ENCODE data around the gene CATSPER4. TPM values are rescaled to one million over a fixed set of nuclear protein-coding genes. Genes with fewer than 3 reads are reported as not detected.

Gene CATSPER4
- total RNA-seq, result not detected
- total RNA-seq (2013), result not detected

DNA sequence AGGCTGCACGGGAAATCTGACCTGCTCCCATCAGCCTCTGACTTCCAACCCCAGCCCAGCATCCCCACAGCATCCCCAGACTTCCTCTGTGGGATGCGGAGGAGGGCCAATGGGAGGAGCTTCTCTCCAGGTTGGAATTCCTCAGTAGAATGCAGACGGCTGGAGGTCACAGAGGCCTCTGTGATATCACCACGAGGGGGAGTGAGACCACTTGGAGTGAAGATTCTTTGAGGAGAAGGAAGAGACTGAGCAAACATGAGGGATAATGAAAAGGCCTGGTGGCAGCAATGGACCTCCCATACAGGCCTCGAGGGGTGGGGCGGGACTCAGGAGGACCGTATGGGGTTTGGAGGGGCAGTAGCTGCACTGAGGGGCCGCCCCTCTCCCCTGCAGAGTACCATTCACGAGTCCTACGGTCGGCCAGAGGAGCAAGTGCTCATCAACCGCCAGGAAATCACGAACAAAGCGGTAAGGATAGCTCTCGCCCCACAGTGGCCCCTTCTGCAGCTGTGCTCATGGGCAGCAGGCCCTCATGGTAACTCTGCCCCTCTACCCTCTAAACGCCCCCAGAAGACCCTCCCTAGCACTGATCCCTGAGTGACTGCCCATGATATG, at the start of gene CATSPER4:
TSS of gene CATSPER4 (plus strand) at position 230 of the 615 bp plus-strand sequence. CDS start at position 256, 26 bp downstream.
- H3K9me3 Mint-ChIP-seq, result no peaks in the 10 kb centered on the region
- TF ChIP-seq, protein P1, sequence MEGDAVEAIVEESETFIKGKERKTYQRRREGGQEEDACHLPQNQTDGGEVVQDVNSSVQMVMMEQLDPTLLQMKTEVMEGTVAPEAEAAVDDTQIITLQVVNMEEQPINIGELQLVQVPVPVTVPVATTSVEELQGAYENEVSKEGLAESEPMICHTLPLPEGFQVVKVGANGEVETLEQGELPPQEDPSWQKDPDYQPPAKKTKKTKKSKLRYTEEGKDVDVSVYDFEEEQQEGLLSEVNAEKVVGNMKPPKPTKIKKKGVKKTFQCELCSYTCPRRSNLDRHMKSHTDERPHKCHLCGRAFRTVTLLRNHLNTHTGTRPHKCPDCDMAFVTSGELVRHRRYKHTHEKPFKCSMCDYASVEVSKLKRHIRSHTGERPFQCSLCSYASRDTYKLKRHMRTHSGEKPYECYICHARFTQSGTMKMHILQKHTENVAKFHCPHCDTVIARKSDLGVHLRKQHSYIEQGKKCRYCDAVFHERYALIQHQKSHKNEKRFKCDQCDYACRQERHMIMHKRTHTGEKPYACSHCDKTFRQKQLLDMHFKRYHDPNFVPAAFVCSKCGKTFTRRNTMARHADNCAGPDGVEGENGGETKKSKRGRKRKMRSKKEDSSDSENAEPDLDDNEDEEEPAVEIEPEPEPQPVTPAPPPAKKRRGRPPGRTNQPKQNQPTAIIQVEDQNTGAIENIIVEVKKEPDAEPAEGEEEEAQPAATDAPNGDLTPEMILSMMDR (IDR thresholded peaks at IDR 0.05), result no peak
- ATAC-seq, result no peak
- Histone ChIP-seq H3K9me3 (ENCODE audit: control insufficient read depth, insufficient read depth, low read length) (no peaks in the 10 kb centered on the region), H3K27me3 (ENCODE audit: control insufficient read depth, insufficient read depth, low read length) (no peaks in the 10 kb centered on the region), H3K4me3 (ENCODE audit: low read length) (no peak within 1 kb of the TSS), H3K36me3 (ENCODE audit: control insufficient read depth, insufficient read depth, low read length) (no peaks in the 10 kb centered on the region), H3K4me1 (ENCODE audit: control insufficient read depth, insufficient read depth, low read length) (no peaks in the 10 kb centered on the region), H3K27ac (ENCODE audit: low read length) (no peak within 1 kb of the TSS)
- intact Hi-C loops (cut with micrococcal nuclease), result no loop called here
- no peak within 1 kb of the TSS for H3K27ac Mint-ChIP-seq
- H3K4me3 Mint-ChIP-seq, result no peak within 1 kb of the TSS
- 73% methylated on average over 16 of the region's 16 CpGs for WGBS (ENCODE audit: insufficient coverage)
- DNase-seq, result peak in 1 of 2 donors; percentile 44
- H3K4me1 Mint-ChIP-seq, result peaks cover 0 to 4% of the 10 kb centered on the region in 2 donors
- H3K27me3 Mint-ChIP-seq (ENCODE audit: low read depth in 2 of 2), result peaks cover 0 to 3% of the 10 kb centered on the region in 2 donors
- no peaks in the 10 kb centered on the region for H3K36me3 Mint-ChIP-seq

DNA sequence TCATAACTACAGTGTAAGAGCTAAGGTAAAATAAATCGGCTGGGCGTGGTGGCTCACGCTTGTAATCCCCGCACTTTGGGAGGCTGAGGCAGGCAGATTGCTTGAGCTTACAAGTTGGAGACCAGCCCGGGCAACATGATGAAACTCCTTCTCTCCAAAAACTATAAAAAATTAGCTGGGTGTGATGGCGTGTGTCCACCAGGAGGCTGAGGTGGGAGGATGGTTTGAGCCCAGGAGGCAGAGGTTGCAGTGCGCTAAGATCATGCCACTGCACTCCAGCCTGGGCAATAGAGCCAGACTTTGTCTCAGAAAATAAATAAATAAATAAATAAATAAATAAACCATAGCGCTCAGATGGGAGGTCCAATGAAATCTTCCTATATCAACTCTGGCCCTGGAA, 48.2 kb upstream of the CATSPER4 start:
- H3K36me3 ChIP-seq (ENCODE audit: control insufficient read depth, insufficient read depth, low read length), result no peaks in the 10 kb centered on the region
- Mint-ChIP-seq H3K9me3 (no peaks in the 10 kb centered on the region), H3K27me3 (ENCODE audit: low read depth in 2 of 2) (peaks cover 11 to 16% of the 10 kb centered on the region in 2 donors), H3K4me1 (peaks cover 0 to 5% of the 10 kb centered on the region in 2 donors), H3K4me3 (no peak overlapping the region), H3K27ac (no peak overlapping the region), H3K36me3 (no peaks in the 10 kb centered on the region)
- peaks cover 4% of the 10 kb centered on the region for H3K4me1 ChIP-seq (ENCODE audit: control insufficient read depth, insufficient read depth, low read length)
- DNase-seq, result no peak
- H3K9me3 ChIP-seq (ENCODE audit: control insufficient read depth, insufficient read depth, low read length), result no peaks in the 10 kb centered on the region
- no peak for ATAC-seq
- intact Hi-C loops (cut with micrococcal nuclease), result no loop called here
- H3K27ac ChIP-seq (ENCODE audit: low read length), result no peak overlapping the region
- no peak overlapping the region for H3K4me3 ChIP-seq (ENCODE audit: low read length)
- no peaks in the 10 kb centered on the region for H3K27me3 ChIP-seq (ENCODE audit: control insufficient read depth, insufficient read depth, low read length)
- TF ChIP-seq, protein P1 (IDR thresholded peaks at IDR 0.05), result no peak
- WGBS (ENCODE audit: insufficient coverage), result 92% methylated on average over 4 of the region's 8 CpGs

DNA sequence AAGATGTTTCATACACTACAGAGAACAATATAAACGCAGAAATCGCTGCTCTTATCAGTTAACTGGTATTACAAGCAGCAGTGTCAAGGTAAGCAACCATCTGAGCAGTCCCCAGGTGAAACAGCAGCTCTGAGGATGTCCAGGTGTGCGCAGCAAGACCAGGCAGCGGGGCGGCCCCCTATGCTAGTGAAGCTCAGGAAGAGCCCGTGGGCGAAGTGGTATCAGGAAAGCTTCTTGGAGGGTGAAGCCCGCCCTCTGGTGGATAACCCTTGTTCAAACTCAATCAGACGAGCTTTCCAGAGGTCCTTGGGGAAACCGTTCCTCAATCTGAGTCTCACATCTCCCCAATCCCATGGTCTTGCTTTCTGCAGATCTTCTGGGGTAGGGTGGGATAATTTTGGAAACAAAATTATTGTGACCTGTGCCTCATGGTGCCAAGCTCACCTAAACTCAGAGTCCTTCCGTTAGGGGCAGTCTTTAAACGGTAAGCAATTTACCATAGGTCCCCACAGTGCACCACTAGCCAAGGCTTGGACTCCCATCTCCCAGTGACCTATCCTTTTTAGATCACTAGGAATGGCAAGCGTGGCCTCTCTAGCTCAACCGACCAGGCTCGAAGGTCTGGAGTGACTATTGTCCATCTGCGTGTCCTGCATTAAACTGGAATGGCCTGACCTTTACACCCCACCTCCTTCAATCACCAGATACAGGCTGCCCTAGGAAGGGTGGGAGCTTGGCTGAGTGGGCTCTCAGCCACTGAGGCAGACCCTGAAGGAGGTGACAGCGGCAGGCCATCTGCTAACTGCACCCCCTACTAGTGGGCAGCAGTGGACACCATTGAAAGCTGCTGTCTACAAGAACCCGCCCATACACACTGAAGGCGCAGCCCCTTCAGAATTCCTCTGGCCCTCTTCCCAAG, 45.1 kb upstream of the CATSPER4 start:
- Mint-ChIP-seq H3K4me1 (peaks cover 0 to 5% of the 10 kb centered on the region in 2 donors), H3K9me3 (no peaks in the 10 kb centered on the region), H3K4me3 (no peak overlapping the region), H3K27ac (no peak overlapping the region), H3K36me3 (no peaks in the 10 kb centered on the region), H3K27me3 (ENCODE audit: low read depth in 2 of 2) (peaks cover 21 to 28% of the 10 kb centered on the region in 2 donors)
- TF ChIP-seq, protein P1 (IDR thresholded peaks at IDR 0.05), result peak; percentile 79
- Histone ChIP-seq H3K4me3 (ENCODE audit: low read length) (no peak overlapping the region), H3K27ac (ENCODE audit: low read length) (no peak overlapping the region), H3K27me3 (ENCODE audit: control insufficient read depth, insufficient read depth, low read length) (no peaks in the 10 kb centered on the region), H3K4me1 (ENCODE audit: control insufficient read depth, insufficient read depth, low read length) (peaks cover 4% of the 10 kb centered on the region), H3K9me3 (ENCODE audit: control insufficient read depth, insufficient read depth, low read length) (no peaks in the 10 kb centered on the region), H3K36me3 (ENCODE audit: control insufficient read depth, insufficient read depth, low read length) (no peaks in the 10 kb centered on the region)
- 39% methylated on average over 18 of the region's 19 CpGs for WGBS (ENCODE audit: insufficient coverage)
- peak; percentile 55 to 89 for DNase-seq
- ATAC-seq, result peak; percentile 73 to 87 (median 76)
- intact Hi-C loops (cut with micrococcal nuclease), result loop anchor here (1.0 to 5.0 kb wide), 2 partner anchors 40 to 108 kb away; no protein-coding TSS in a partner anchor
